GM21515 (cell line): Measurements from ENCODE around the gene SEC24A.
"Not testable (repeated sequence)": the region's sequence is repeated elsewhere in the genome, so short reads cannot be mapped to it uniquely, and the experiment has no call there.

Experiments used
- ATAC-seq: cut with Tn5 transposase; IDR thresholded peaks from one replicate; pipeline ENCODE4 v1.9.1; 2021; ENCODE audit not compliant: unreplicated experiment

The SEC24A gene

GRCh38 chr5:134738963-134739661, 90.5 kb downstream of the SEC24A start:
- ATAC-seq, result no peak

- ATAC-seq, result no peak
Observed at GRCh38 chr5:134741052-134741451, 92.5 kb downstream of the SEC24A start.

GRCh38 chr5:134742134-134742533, 93.5 kb downstream of the SEC24A start:
- ATAC-seq, result no peak

DNA sequence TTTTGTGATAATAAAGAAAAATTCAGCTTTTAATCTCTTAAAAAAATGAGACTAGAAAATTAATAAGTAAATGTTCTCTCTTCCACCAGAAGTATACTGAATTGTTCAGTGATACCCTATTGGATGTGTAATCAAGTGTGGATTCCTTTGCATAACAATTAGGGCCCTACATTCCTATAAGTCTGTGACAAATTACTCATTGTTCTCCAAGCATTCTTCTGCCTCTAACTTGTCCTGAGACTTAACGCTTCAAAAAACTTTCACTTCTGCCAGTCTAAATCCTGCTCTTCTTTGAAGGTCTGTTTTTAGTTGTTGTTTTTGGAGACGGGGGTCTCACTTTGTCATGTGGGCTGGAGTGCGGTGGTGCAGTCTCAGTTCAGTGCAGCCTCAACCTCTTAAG, 100.8 kb downstream of the SEC24A start:
- no peak for ATAC-seq

GRCh38 chr5:134758176-134758503, 109.6 kb downstream of the SEC24A start:
- ATAC-seq, result no peak

DNA sequence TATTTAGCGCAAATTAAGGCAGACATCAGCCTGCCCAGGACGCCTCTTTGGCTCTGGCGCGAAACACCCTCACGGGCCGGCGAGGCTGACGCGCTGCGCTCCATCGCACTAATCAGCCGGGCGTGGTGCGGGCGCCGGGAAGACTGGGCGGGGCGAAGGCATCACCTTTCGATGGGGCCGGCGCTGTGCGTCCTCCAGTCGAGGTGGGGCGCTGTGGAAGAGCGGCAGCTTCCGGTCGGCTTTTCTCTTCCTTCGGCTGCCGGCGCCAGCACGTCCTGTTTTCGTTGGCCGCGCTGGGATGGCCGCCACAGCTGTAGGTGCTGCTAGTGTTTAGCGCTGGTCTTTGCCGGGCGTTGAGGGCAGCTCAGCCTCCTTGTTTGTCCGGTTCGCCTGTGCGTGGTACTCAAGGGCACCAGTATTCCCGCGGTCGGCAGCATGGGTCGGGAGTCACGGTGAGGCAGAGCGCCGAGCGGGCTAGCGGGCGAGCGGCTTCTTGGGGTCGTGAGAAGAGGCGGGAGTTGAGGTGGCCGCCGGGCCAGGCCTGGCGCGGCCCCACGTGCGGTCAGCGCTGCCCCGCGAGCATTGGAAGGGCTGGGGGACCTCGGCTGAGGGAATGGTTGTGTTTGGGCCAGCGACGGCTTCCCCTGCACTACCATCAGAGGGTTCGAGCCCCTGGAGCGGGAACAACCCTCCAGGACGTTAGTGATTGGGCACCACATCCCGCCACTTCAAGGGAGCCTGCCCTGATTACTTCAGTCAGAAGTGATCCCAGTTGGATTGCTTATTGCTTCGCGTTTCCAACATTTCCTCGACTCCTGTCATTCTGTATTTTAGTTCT, 110.1 kb downstream of the SEC24A start, which contains the start of gene DDX46:
Gene DDX46 (plus strand): TSS at position 276 of the 838 bp plus-strand sequence. CDS start 160 bp downstream, at position 436.
- ATAC-seq, result peak; percentile 97

- ATAC-seq, result not testable (repeated sequence)
Observed at GRCh38 chr5:134767528-134768291, 119.1 kb downstream of the SEC24A start.

GRCh38 chr5:134769206-134769605, 120.6 kb downstream of the SEC24A start:
- no peak for ATAC-seq

- no peak for ATAC-seq
Observed at GRCh38 chr5:134772461-134773125, 124.0 kb downstream of the SEC24A start.

- no peak for ATAC-seq
Observed at GRCh38 chr5:134777366-134777765, 128.8 kb downstream of the SEC24A start.
